ENCODE results near the gene F5. TPM values are rescaled to one million over a fixed set of nuclear protein-coding genes. Genes with fewer than 3 reads are reported as not detected.
"Not testable (repeated sequence)": the region's sequence is repeated elsewhere in the genome, so short reads cannot be mapped to it uniquely, and the experiment has no call there.

Gene F5
- total RNA-seq, 1 donor from 2014 or later: not detected

GRCh38 chr1:169548282-169548681 is 38.0 kb downstream of the F5 start:
- FAIRE-seq (no peak), DNase-seq (ENCODE audit: low spot score in 2 of 2) (no peak)

- DNase-seq (ENCODE audit: low spot score in 2 of 2): peak in 1 of 2 donors; percentile 20
- peak; percentile 42 for FAIRE-seq
Measured at GRCh38 chr1:169546087-169546995, 39.9 kb downstream of the F5 start.

- FAIRE-seq: no peak
- DNase-seq (ENCODE audit: low spot score in 2 of 2): no peak
Measured at GRCh38 chr1:169545472-169545871, 40.8 kb downstream of the F5 start.

- no peak for DNase-seq (ENCODE audit: low spot score in 2 of 2)
- FAIRE-seq: no peak
Measured at GRCh38 chr1:169538998-169539871, 47.0 kb downstream of the F5 start.

GRCh38 chr1:169534653-169535052 is 51.6 kb downstream of the F5 start:
- no peak for FAIRE-seq
- no peak for DNase-seq (ENCODE audit: low spot score in 2 of 2)

GRCh38 chr1:169533528-169534190 is 52.6 kb downstream of the F5 start:
- not testable (repeated sequence) for FAIRE-seq

GRCh38 chr1:169530448-169530847 is 55.8 kb downstream of the F5 start:
- no peak for DNase-seq (ENCODE audit: low spot score in 2 of 2)
- FAIRE-seq: no peak

More at GRCh38 chr1:169533528-169534190, 52.6 kb downstream of the F5 start:
- not testable (repeated sequence) for DNase-seq (ENCODE audit: low spot score in 2 of 2)

GRCh38 chr1:169529068-169529642 is 57.1 kb downstream of the F5 start:
- FAIRE-seq (no peak), DNase-seq (ENCODE audit: low spot score in 2 of 2) (no peak)

- no peak for FAIRE-seq
- no peak for DNase-seq (ENCODE audit: low spot score in 2 of 2)
Measured at GRCh38 chr1:169528215-169529067, 57.8 kb downstream of the F5 start.

- DNase-seq (ENCODE audit: low spot score in 2 of 2): no peak
- FAIRE-seq: no peak
Measured at GRCh38 chr1:169527451-169528214, 58.6 kb downstream of the F5 start.

GRCh38 chr1:169527001-169527400 is 59.3 kb downstream of the F5 start:
- no peak for DNase-seq (ENCODE audit: low spot score in 2 of 2)
- FAIRE-seq: no peak

- FAIRE-seq: no peak
- no peak for DNase-seq (ENCODE audit: low spot score in 2 of 2)
Measured at GRCh38 chr1:169526120-169526832, 60.0 kb downstream of the F5 start.

GRCh38 chr1:169525391-169525790 is 60.9 kb downstream of the F5 start:
- no peak for FAIRE-seq
- no peak for DNase-seq (ENCODE audit: low spot score in 2 of 2)

GRCh38 chr1:169523904-169524303 is 62.4 kb downstream of the F5 start:
- FAIRE-seq: no peak
- DNase-seq (ENCODE audit: low spot score in 2 of 2): no peak

GRCh38 chr1:169521226-169521625 is 65.1 kb downstream of the F5 start:
- DNase-seq (ENCODE audit: low spot score in 2 of 2) (no peak), FAIRE-seq (no peak)

- no peak for FAIRE-seq
Measured at GRCh38 chr1:169517558-169518186, 68.6 kb downstream of the F5 start.

GRCh38 chr1:169515641-169516040 is 70.6 kb downstream of the F5 start:
- FAIRE-seq (no peak), DNase-seq (ENCODE audit: low spot score in 2 of 2) (no peak)

More at GRCh38 chr1:169517558-169518186, 68.6 kb downstream of the F5 start:
- no peak for DNase-seq (ENCODE audit: low spot score in 2 of 2)
